ENCODE results near the gene DBP. TPM values are rescaled to one million over a fixed set of nuclear protein-coding genes. Genes with fewer than 3 reads are reported as not detected.
A peak's percentile ranks its signal among the peaks of the same experiment; 100 is the strongest.

Gene DBP
- total RNA-seq, 1 experiment from 2014 or later, result 14.2 TPM

- H3K27ac ChIP-seq (ENCODE audit: low read depth, low read length, poor library complexity, severe bottlenecking), result peak within 1 kb of the TSS; percentile 93
- POLR2A ChIA-PET (ENCODE audit: low non-redundant PET), result interaction anchor here (0.5 to 1.6 kb wide), 6 partner anchors 8 to 398 kb away, joined by 3 to 10 read pairs (median 4); no protein-coding TSS in a partner anchor
- H3K9me3 ChIP-seq (ENCODE audit: low read depth, low read length, poor library complexity, severe bottlenecking), result no peaks in the 10 kb centered on the region
- TF ChIP-seq EZH2 (IDR thresholded peaks at IDR 0.05; ENCODE audit: borderline replicate concordance, low read depth, low read length, poor library complexity, severe bottlenecking) (no peak), CTCF (conservative IDR thresholded peaks at IDR 0.05; ENCODE audit: low read depth, low read length) (no peak)
- H3K4me3 ChIP-seq (ENCODE audit: low read depth, low read length, poor library complexity, severe bottlenecking), result peak within 1 kb of the TSS; percentile 89
- intact Hi-C loops (cut with micrococcal nuclease; ENCODE audit: unreplicated experiment), result no loop called here
- H3K4me1 ChIP-seq (ENCODE audit: insufficient read depth, low read length, poor library complexity, severe bottlenecking), result peaks cover 24% of the 10 kb centered on the region
- no peaks in the 10 kb centered on the region for H3K27me3 ChIP-seq (replicated peaks; ENCODE audit: insufficient read depth, low read depth, low read length, poor library complexity)
- DNase-seq (ENCODE audit: low spot score), result peak; percentile 99
- peaks cover 37% of the 10 kb centered on the region for H3K36me3 ChIP-seq (ENCODE audit: insufficient read depth, low read length, poor library complexity, severe bottlenecking)
- CTCF ChIA-PET, result interaction anchor here (0.8 to 1.0 kb wide), 2 partner anchors 9 to 11 kb away, joined by 3 to 4 read pairs; no protein-coding TSS in a partner anchor
- BruUV-seq (replicated peaks), result no TSS peak
Measured at GRCh38 chr19:48618916-48619691, 18.1 kb downstream of the DBP start, which contains the start of the genes RPL18 and SPHK2. Gene RPL18, minus strand, starts transcription at chr19:48619178. Its CDS starts 35 bp downstream, at chr19:48619143. Gene SPHK2, plus strand, starts transcription at chr19:48619506. Its CDS starts 1,009 bp downstream, at chr19:48620515.

- intact Hi-C loops (cut with micrococcal nuclease; ENCODE audit: unreplicated experiment), result no loop called here
Measured at GRCh38 chr19:48618278-48618915, 18.8 kb downstream of the DBP start.

More at GRCh38 chr19:48618278-48618915, 18.8 kb downstream of the DBP start:
- peaks cover 37% of the 10 kb centered on the region for H3K36me3 ChIP-seq (ENCODE audit: insufficient read depth, low read length, poor library complexity, severe bottlenecking)
- H3K27ac ChIP-seq (ENCODE audit: low read depth, low read length, poor library complexity, severe bottlenecking), result peak overlapping the region; percentile 93
- peak overlapping the region; percentile 89 for H3K4me3 ChIP-seq (ENCODE audit: low read depth, low read length, poor library complexity, severe bottlenecking)
- H3K4me1 ChIP-seq (ENCODE audit: insufficient read depth, low read length, poor library complexity, severe bottlenecking), result peaks cover 23% of the 10 kb centered on the region
- no peaks in the 10 kb centered on the region for H3K9me3 ChIP-seq (ENCODE audit: low read depth, low read length, poor library complexity, severe bottlenecking)
- ChIA-PET CTCF (interaction anchor here (0.6 to 1.2 kb wide), 4 partner anchors 8 to 34 kb away, joined by 3 to 4 read pairs (median 3); no protein-coding TSS in a partner anchor), POLR2A (ENCODE audit: low non-redundant PET) (interaction anchor here (0.5 to 1.6 kb wide), 5 partner anchors 9 to 186 kb away, joined by 3 to 10 read pairs (median 4); no protein-coding TSS in a partner anchor)
- TF ChIP-seq CTCF (conservative IDR thresholded peaks at IDR 0.05; ENCODE audit: low read depth, low read length) (no peak), EZH2 (IDR thresholded peaks at IDR 0.05; ENCODE audit: borderline replicate concordance, low read depth, low read length, poor library complexity, severe bottlenecking) (no peak)
- TSS peak; percentile 84 for BruUV-seq (replicated peaks)
- no peak for DNase-seq (ENCODE audit: low spot score)
- no peaks in the 10 kb centered on the region for H3K27me3 ChIP-seq (replicated peaks; ENCODE audit: insufficient read depth, low read depth, low read length, poor library complexity)

Measured in A673 (cell line).